PC-9 (cell line): Measurements from ENCODE around the gene GCNT2. TPM values are rescaled to one million over a fixed set of nuclear protein-coding genes. Genes with fewer than 3 reads are reported as not detected.
"Not testable (repeated sequence)": the region's sequence is repeated elsewhere in the genome, so short reads cannot be mapped to it uniquely, and the experiment has no call there.

Experiments
- BruUV-seq: library from RNA; stranded (reverse); fragments of 400-500 nt; replicated peaks from 2 replicates; lab custom pipeline; 2021; lab: Mats Ljungman, UMichigan
- CTCF ChIA-PET: fragments of 300-600 bp; sonication (Branson Sonifier 250); formaldehyde crosslinking; loops from one replicate; lab custom pipeline; 2022; ENCODE audit warnings: antibody characterized with exemption; lab: Charles Lee
- POLR2A ChIA-PET: fragments of 300-600 bp; sonication (Branson Sonifier 250); formaldehyde crosslinking; loops from one replicate; lab custom pipeline; 2022; ENCODE audit warnings: antibody characterized with exemption; ENCODE audit not compliant: unreplicated experiment; lab: Charles Lee
- DNase-seq, 2 experiments: peaks; one replicate each; pipeline versions ENCODE4 v3.0.0 to v3.0.0-alpha.2; 2015 to 2022; ENCODE audit warnings: mixed read lengths in 1 of 2
- H2AFZ ChIP-seq: fragments of 200-600 bp; sonication (generic); 2 replicates; pipeline ENCODE4 v1.8.1; 2017; ENCODE audit warnings: antibody characterized with exemption
- H3F3A ChIP-seq: fragments of 200-600 bp; sonication (generic); 2 replicates; pipeline ENCODE4 v1.8.1; 2017; ENCODE audit warnings: antibody characterized with exemption, mild to moderate bottlenecking, low read depth; ENCODE audit not compliant: insufficient read depth
- H3K27ac ChIP-seq: fragments of 200-600 bp; sonication (generic); 2 replicates; pipeline ENCODE4 v1.6.1; 2016; ENCODE audit warnings: mixed run types
- H3K27me3 ChIP-seq: fragments of 200-600 bp; sonication (generic); 2 replicates; pipeline ENCODE4 v1.6.1; 2016; ENCODE audit warnings: low read depth, mixed run types; ENCODE audit not compliant: insufficient read depth
- H3K36me3 ChIP-seq: fragments of 200-600 bp; sonication (generic); 2 replicates; pipeline ENCODE4 v1.6.1; 2016; ENCODE audit warnings: low read depth, mixed run types
- H3K4me1 ChIP-seq: fragments of 200-600 bp; sonication (generic); replicated peaks from 2 replicates; pipeline ENCODE4 v1.6.1; 2016; ENCODE audit warnings: mixed run types; ENCODE audit not compliant: insufficient read depth
- H3K4me2 ChIP-seq: fragments of 200-600 bp; sonication (generic); 2 replicates; pipeline ENCODE4 v1.6.1; 2017; ENCODE audit warnings: mixed run types
- H3K4me3 ChIP-seq: fragments of 200-600 bp; sonication (generic); 2 replicates; pipeline ENCODE4 v1.6.1; 2016; ENCODE audit warnings: mixed run types
- H3K79me2 ChIP-seq: fragments of 200-600 bp; sonication (generic); 2 replicates; pipeline ENCODE4 v1.6.1; 2017; ENCODE audit warnings: low read depth, mixed run types
- H3K9me2 ChIP-seq: fragments of 200-600 bp; sonication (generic); 2 replicates; pipeline ENCODE4 v1.8.1; 2017; ENCODE audit warnings: mild to moderate bottlenecking; ENCODE audit not compliant: insufficient read depth
- H3K9me3 ChIP-seq: fragments of 200-600 bp; sonication (generic); 2 replicates; pipeline ENCODE4 v1.8.1; 2016; ENCODE audit warnings: low read depth; ENCODE audit not compliant: insufficient read depth
- H4K20me1 ChIP-seq: fragments of 200-600 bp; sonication (generic); 2 replicates; pipeline ENCODE4 v1.8.1; 2017; ENCODE audit not compliant: insufficient read depth
- CTCF ChIP-seq: fragments of 200-600 bp; sonication (generic); conservative IDR thresholded peaks from 2 replicates; pipeline ENCODE4 v1.6.1; 2017; ENCODE audit warnings: mixed run types, antibody characterized with exemption, mild to moderate bottlenecking, moderate library complexity
- EZH2 ChIP-seq: fragments of 200-600 bp; sonication (generic); IDR thresholded peaks from 2 replicates; pipeline ENCODE4 v1.8.0; 2017; ENCODE audit warnings: antibody characterized with exemption, low read depth
- intact Hi-C: fragments of 100-400 bp; cut with micrococcal nuclease; formaldehyde crosslinking; loops from one replicate; pipeline ENCODE4 v1.10.0; 2022; ENCODE audit not compliant: unreplicated experiment
- total RNA-seq: library from RNA; stranded (reverse); gene quantifications from 2 replicates; pipeline ENCODE4 v1.2.3, GENCODE V29; 2021

The GCNT2 gene
- total RNA-seq, 1 experiment from 2014 or later, result 35.7 TPM

- BruUV-seq, result no TSS peak
- H3K9me2 ChIP-seq, result no peaks in the 10 kb centered on the region
- H3K9me3 ChIP-seq, result no peaks in the 10 kb centered on the region
- no peak overlapping the region for H3K27ac ChIP-seq
- ChIA-PET CTCF (no interaction called here), POLR2A (no interaction called here)
- H4K20me1 ChIP-seq, result no peaks in the 10 kb centered on the region; the same call in 1 of the 2 replicates
- no peak overlapping the region for H2AFZ ChIP-seq
- no peaks in the 10 kb centered on the region for H3K36me3 ChIP-seq
- no peak for DNase-seq
- no peak overlapping the region for H3K4me2 ChIP-seq
- H3F3A ChIP-seq, result peaks cover 8% of the 10 kb centered on the region; the same call in 1 of the 2 replicates
- peaks cover 9% of the 10 kb centered on the region for H3K4me1 ChIP-seq
- H3K79me2 ChIP-seq, result 0 out of 2 replicates have a peak, but pooled peaks cover 9% of the 10 kb centered on the region
- TF ChIP-seq CTCF (no peak), EZH2 (no peak)
- H3K27me3 ChIP-seq, result no peaks in the 10 kb centered on the region
- intact Hi-C loops, result no loop called here
- H3K4me3 ChIP-seq, result no peak overlapping the region
These were observed 77.2 kb downstream of the GCNT2 start for GRCh38 chr6:10598084-10598960.

- H3K9me2 ChIP-seq, result no peaks in the 10 kb centered on the region
- H3K79me2 ChIP-seq, result 0 out of 2 replicates have a peak, but pooled peaks cover 9% of the 10 kb centered on the region
- peaks cover 8% of the 10 kb centered on the region; the same call in 1 of the 2 replicates for H3F3A ChIP-seq
- POLR2A ChIA-PET, result no interaction called here
- H3K4me3 ChIP-seq, result no peak overlapping the region
- H3K4me1 ChIP-seq, result peaks cover 9% of the 10 kb centered on the region
- BruUV-seq, result no TSS peak
- TF ChIP-seq CTCF (no peak), EZH2 (no peak)
- no peak for DNase-seq
- CTCF ChIA-PET, result no interaction called here
- no peak overlapping the region for H3K4me2 ChIP-seq
- no peaks in the 10 kb centered on the region for H3K36me3 ChIP-seq
- no peak overlapping the region for H2AFZ ChIP-seq
- no peaks in the 10 kb centered on the region for H3K27me3 ChIP-seq
- no peaks in the 10 kb centered on the region for H3K9me3 ChIP-seq
- intact Hi-C loops, result no loop called here
- H3K27ac ChIP-seq, result no peak overlapping the region
- H4K20me1 ChIP-seq, result no peaks in the 10 kb centered on the region; the same call in 1 of the 2 replicates
These were observed 77.9 kb downstream of the GCNT2 start for GRCh38 chr6:10599046-10599445.

GRCh38 chr6:10600681-10601080 is 79.5 kb downstream of the GCNT2 start:
- H3K27ac ChIP-seq, intact Hi-C loops, BruUV-seq: not testable (repeated sequence)

More at GRCh38 chr6:10600681-10601080, 79.5 kb downstream of the GCNT2 start:
- POLR2A ChIA-PET, H3K9me3 ChIP-seq, DNase-seq, H3K36me3 ChIP-seq, H2AFZ ChIP-seq, H4K20me1 ChIP-seq, H3F3A ChIP-seq, H3K4me3 ChIP-seq, H3K9me2 ChIP-seq, CTCF ChIA-PET, H3K27me3 ChIP-seq, H3K4me1 ChIP-seq, H3K4me2 ChIP-seq, H3K79me2 ChIP-seq: not testable (repeated sequence)
